Measurements from ENCODE around the gene CDADC1.

- TF ChIP-seq CTCF (IDR thresholded peaks at IDR 0.05) (no peak), EP300 (IDR thresholded peaks at IDR 0.05) (no peak)
These were observed 33.5 kb upstream of the CDADC1 start for GRCh38 chr13:49213997-49214916.

Data from tibial nerve (tissue), 4 donors.